NCI-H2107 treated with DMSO at 0.1 percent for 48 hours (cell line): ENCODE data around the gene TEKT4.
"Not testable (repeated sequence)": the region's sequence is repeated elsewhere in the genome, so short reads cannot be mapped to it uniquely, and the experiment has no call there.

Experiments
- DNase-seq: peaks from one replicate; lab custom pipeline; 2025; ENCODE audit not compliant: unreplicated experiment; lab: John Stamatoyannopoulos, UW

The TEKT4 gene

GRCh38 chr2:94875820-94876522 is 4.7 kb downstream of the TEKT4 start:
- DNase-seq, result no peak

GRCh38 chr2:94876523-94876863 is 5.3 kb downstream of the TEKT4 start:
- no peak for DNase-seq

- DNase-seq, result no peak
Observed at GRCh38 chr2:94877129-94877528, 5.9 kb downstream of the TEKT4 start.

- not testable (repeated sequence) for DNase-seq
Observed at GRCh38 chr2:94878575-94878974, 7.3 kb downstream of the TEKT4 start.

GRCh38 chr2:94879314-94879981 is 8.2 kb downstream of the TEKT4 start:
- DNase-seq, result no peak

- no peak for DNase-seq
Observed at GRCh38 chr2:94879982-94880377, 8.8 kb downstream of the TEKT4 start.

GRCh38 chr2:94880507-94880906 is 9.3 kb downstream of the TEKT4 start:
- DNase-seq, result no peak

GRCh38 chr2:94881070-94881469 is 9.8 kb downstream of the TEKT4 start:
- no peak for DNase-seq

- no peak for DNase-seq
Observed at GRCh38 chr2:94890234-94890633, 19.0 kb downstream of the TEKT4 start.

- not testable (repeated sequence) for DNase-seq
Observed at GRCh38 chr2:94895273-94895672, 24.0 kb downstream of the TEKT4 start.

GRCh38 chr2:94906976-94907375 is 35.7 kb downstream of the TEKT4 start:
- DNase-seq, result not testable (repeated sequence)

- no peak for DNase-seq
Observed at GRCh38 chr2:94923196-94923595, 52.0 kb downstream of the TEKT4 start.

GRCh38 chr2:94924999-94925398 is 53.8 kb downstream of the TEKT4 start:
- DNase-seq, result not testable (repeated sequence)
